Astrocyte of the hippocampus (primary cell): ENCODE results near the gene CORO2B.

Source experiments
- DNase-seq: peaks from one replicate; pipeline ENCODE4 v3.0.0; 2011; ENCODE audit warnings: low read depth, low spot score

CORO2B gene

GRCh38 chr15:68626283-68626682 is 47.5 kb downstream of the CORO2B start:
- DNase-seq: no peak

GRCh38 chr15:68626739-68627138 is 47.9 kb downstream of the CORO2B start:
- DNase-seq: no peak

GRCh38 chr15:68627476-68627875 is 48.7 kb downstream of the CORO2B start:
- no peak for DNase-seq

GRCh38 chr15:68627995-68628394 is 49.2 kb downstream of the CORO2B start:
- DNase-seq: no peak

GRCh38 chr15:68629519-68630210 is 50.9 kb downstream of the CORO2B start:
- no peak for DNase-seq

- DNase-seq: no peak
Observed at GRCh38 chr15:68630211-68630555, 51.4 kb downstream of the CORO2B start.

GRCh38 chr15:68630836-68631235 is 52.0 kb downstream of the CORO2B start:
- DNase-seq: no peak

GRCh38 chr15:68631601-68632051 is 52.8 kb downstream of the CORO2B start:
- no peak for DNase-seq

GRCh38 chr15:68632101-68632500 is 53.3 kb downstream of the CORO2B start:
- DNase-seq: no peak

- no peak for DNase-seq
Observed at GRCh38 chr15:68633231-68634121, 54.7 kb downstream of the CORO2B start.

GRCh38 chr15:68634122-68634482 is 55.3 kb downstream of the CORO2B start:
- no peak for DNase-seq

GRCh38 chr15:68634531-68634930 is 55.7 kb downstream of the CORO2B start:
- no peak for DNase-seq

GRCh38 chr15:68635141-68635540 is 56.3 kb downstream of the CORO2B start:
- DNase-seq: no peak

GRCh38 chr15:68636256-68636655 is 57.5 kb downstream of the CORO2B start:
- DNase-seq: no peak

GRCh38 chr15:68637767-68638404 is 59.1 kb downstream of the CORO2B start:
- no peak for DNase-seq

GRCh38 chr15:68638953-68639515 is 60.2 kb downstream of the CORO2B start:
- peak; percentile 64 for DNase-seq

GRCh38 chr15:68639926-68640600 is 61.3 kb downstream of the CORO2B start:
- DNase-seq: no peak

- DNase-seq: no peak
Observed at GRCh38 chr15:68640791-68641331, 62.1 kb downstream of the CORO2B start.

GRCh38 chr15:68641376-68641775 is 62.6 kb downstream of the CORO2B start:
- no peak for DNase-seq

- no peak for DNase-seq
Observed at GRCh38 chr15:68642491-68642845, 63.7 kb downstream of the CORO2B start.

GRCh38 chr15:68643216-68643830 is 64.5 kb downstream of the CORO2B start:
- DNase-seq: no peak
